Measurements from ENCODE around the gene F13A1.

DNA sequence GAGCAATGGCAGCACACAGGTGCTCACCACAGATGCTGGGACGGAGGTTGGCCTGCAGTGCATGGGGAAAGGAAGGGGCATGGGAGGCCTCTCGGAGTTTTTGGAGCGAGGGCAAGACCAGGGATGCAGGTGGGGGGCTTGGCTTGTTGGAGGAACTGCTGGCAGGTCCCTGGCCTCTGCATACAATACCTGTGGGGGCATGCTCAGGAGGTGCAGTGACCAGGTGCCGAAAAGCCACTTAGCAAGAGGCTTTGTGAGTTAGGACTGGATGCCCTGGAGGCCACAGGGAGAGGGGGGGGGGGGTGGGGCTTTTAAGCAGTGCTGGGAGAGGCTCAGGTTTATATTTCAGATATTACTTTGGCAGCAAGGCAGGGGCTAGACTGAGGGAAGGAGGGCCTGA lies 142.7 kb downstream of the F13A1 start:
- TF ChIP-seq CTCF (IDR thresholded peaks at IDR 0.05) (no peak), POLR2A (IDR thresholded peaks at IDR 0.05) (no peak)
